ENCODE results near the gene DUSP16. TPM values are rescaled to one million over a fixed set of nuclear protein-coding genes. Genes with fewer than 3 reads are reported as not detected.

The DUSP16 gene
- total RNA-seq, 1 donor from 2014 or later = 26.1 TPM

DNA sequence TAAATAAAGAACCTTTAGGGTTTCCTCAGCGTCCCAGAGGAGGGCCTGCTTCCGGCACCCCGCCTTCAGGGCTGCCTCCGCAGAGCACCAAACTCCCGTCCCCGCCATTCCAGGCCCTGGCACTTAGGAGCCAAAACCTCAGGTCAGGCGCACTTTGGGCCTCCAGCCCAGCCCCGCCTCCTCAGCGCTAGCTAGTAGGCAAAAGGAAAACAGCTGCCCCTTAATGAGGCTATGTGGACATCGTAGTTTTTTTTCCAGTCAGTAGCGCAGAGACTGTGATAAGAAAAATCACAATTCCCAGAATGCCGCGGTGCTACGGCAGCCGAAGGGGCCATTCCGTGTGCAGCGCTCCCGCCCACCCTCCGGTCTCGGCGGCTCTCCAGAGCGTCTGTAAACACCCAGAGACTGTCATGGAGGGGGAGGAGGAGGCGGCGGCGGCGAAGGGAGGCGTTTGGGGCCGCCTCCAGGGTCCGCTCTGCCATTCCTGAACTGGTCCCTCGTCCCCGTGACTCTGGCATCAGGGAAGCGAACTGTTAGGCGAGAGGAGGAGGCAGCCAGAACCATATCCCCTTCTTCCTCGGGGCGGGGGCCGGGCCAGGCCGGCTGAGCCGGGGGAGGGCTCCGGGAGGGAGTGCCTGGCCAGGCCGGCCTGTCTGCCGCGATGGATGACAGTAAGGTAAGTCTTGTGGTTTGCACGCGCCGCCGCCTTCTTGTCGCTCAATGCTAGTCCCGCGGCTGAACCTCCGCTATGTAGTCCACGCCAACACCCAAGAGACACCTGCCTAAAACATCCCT is 49.0 kb upstream of the DUSP16 start, which contains the start of gene CREBL2:
TSS of gene CREBL2 (plus strand) at position 365 of the 795 bp plus-strand sequence. CDS start at position 662, 297 bp downstream.
- H3K9me3 Mint-ChIP-seq = no peaks in the 10 kb centered on the region
- TF ChIP-seq, protein P1, sequence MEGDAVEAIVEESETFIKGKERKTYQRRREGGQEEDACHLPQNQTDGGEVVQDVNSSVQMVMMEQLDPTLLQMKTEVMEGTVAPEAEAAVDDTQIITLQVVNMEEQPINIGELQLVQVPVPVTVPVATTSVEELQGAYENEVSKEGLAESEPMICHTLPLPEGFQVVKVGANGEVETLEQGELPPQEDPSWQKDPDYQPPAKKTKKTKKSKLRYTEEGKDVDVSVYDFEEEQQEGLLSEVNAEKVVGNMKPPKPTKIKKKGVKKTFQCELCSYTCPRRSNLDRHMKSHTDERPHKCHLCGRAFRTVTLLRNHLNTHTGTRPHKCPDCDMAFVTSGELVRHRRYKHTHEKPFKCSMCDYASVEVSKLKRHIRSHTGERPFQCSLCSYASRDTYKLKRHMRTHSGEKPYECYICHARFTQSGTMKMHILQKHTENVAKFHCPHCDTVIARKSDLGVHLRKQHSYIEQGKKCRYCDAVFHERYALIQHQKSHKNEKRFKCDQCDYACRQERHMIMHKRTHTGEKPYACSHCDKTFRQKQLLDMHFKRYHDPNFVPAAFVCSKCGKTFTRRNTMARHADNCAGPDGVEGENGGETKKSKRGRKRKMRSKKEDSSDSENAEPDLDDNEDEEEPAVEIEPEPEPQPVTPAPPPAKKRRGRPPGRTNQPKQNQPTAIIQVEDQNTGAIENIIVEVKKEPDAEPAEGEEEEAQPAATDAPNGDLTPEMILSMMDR (IDR thresholded peaks at IDR 0.05) = no peak
- TF ChIP-seq EZH2phosphoT487 (IDR thresholded peaks at IDR 0.05) (peak; percentile 30), EZH2 (IDR thresholded peaks at IDR 0.05) (no peak)
- Histone ChIP-seq H3K9ac (peak within 1 kb of the TSS; percentile 34), H3F3A (ENCODE audit: low read depth) (peaks cover 31% of the 10 kb centered on the region), H3K36me3 (no peaks in the 10 kb centered on the region), H2AFZ (replicated peaks) (peak within 1 kb of the TSS; percentile 81), H3K79me2 (ENCODE audit: low read depth) (peaks cover 32% of the 10 kb centered on the region), H3K4me3 (peak within 1 kb of the TSS; percentile 60), H3K4me2 (peak within 1 kb of the TSS; percentile 90), H3K9me3 (ENCODE audit: low read depth) (no peaks in the 10 kb centered on the region), H3K27ac (peak within 1 kb of the TSS; percentile 84), H4K20me1 (ENCODE audit: low read depth) (no peaks in the 10 kb centered on the region), H3K4me1 (peaks cover 18% of the 10 kb centered on the region), H3K27me3 (no peaks in the 10 kb centered on the region)
- H3K4me1 Mint-ChIP-seq = peaks cover 22% of the 10 kb centered on the region
- peak; percentile 95 for DNase-seq (ENCODE audit: low spot score)
- H3K27ac Mint-ChIP-seq = peak within 1 kb of the TSS; percentile 96
- H3K27me3 Mint-ChIP-seq (ENCODE audit: insufficient read depth, low read depth) = peaks cover 4% of the 10 kb centered on the region
- H3K36me3 Mint-ChIP-seq = peaks cover 2% of the 10 kb centered on the region
- H3K4me3 Mint-ChIP-seq = peak within 1 kb of the TSS; percentile 87

DNA sequence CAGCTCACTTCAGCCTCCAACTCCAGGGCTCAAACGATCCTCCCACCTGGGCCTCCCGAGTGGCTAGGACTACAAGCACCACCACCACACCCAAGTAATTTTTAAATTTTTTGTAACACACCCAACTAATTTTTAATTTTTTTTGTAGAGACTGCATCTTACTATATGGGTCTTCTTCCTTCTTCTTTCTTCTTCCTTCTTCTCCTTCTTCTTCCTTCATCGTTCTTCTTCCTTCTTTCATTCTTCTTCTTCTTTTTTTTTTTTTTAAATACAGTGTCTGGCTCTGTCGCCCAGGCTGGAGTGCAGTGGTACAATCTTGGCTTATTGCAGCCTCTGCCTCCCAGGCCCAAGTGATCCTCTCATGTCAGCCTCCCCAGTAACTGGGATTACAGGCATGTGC is 48.0 kb upstream of the DUSP16 start:
- H3K27me3 Mint-ChIP-seq (ENCODE audit: insufficient read depth, low read depth) = peaks cover 4% of the 10 kb centered on the region
- Histone ChIP-seq H3K79me2 (ENCODE audit: low read depth) (peaks cover 30% of the 10 kb centered on the region), H3K27ac (no peak overlapping the region), H3K9ac (no peak overlapping the region), H3F3A (ENCODE audit: low read depth) (peaks cover 29% of the 10 kb centered on the region), H3K36me3 (no peaks in the 10 kb centered on the region), H3K4me2 (no peak overlapping the region), H3K9me3 (ENCODE audit: low read depth) (no peaks in the 10 kb centered on the region), H3K4me3 (peak overlapping the region; percentile 60), H3K4me1 (peaks cover 16% of the 10 kb centered on the region), H3K27me3 (no peaks in the 10 kb centered on the region), H4K20me1 (ENCODE audit: low read depth) (no peaks in the 10 kb centered on the region), H2AFZ (replicated peaks) (no peak overlapping the region)
- no peaks in the 10 kb centered on the region for H3K9me3 Mint-ChIP-seq
- H3K4me1 Mint-ChIP-seq = peaks cover 16% of the 10 kb centered on the region
- H3K27ac Mint-ChIP-seq = no peak overlapping the region
- H3K4me3 Mint-ChIP-seq = peak overlapping the region; percentile 87
- no peak for TF ChIP-seq EZH2 (IDR thresholded peaks at IDR 0.05)
- TF ChIP-seq, protein P1 (IDR thresholded peaks at IDR 0.05) = no peak
- TF ChIP-seq EZH2phosphoT487 (IDR thresholded peaks at IDR 0.05) = no peak
- no peaks in the 10 kb centered on the region for H3K36me3 Mint-ChIP-seq
- no peak for DNase-seq (ENCODE audit: low spot score)

DNA sequence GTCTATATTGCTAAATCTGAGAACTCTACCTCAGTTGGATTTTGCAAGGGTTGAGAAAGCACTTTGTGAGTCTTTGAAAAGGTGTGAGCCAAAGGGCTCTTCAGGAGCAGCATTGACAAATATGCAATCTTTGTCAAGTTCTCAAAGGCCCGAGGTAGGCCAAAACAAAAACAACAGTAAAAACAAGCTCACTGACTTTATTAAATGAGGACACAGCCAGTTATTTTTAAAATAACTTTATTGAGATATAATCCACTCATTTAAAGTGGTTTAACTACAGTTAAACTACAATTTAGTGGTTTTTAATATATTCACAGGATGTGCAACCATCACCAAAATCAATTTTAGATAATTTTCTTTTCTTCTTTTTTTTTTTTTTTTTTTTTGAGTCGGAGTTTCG is 47.0 kb upstream of the DUSP16 start:
- Mint-ChIP-seq H3K27me3 (ENCODE audit: insufficient read depth, low read depth) (peaks cover 4% of the 10 kb centered on the region), H3K36me3 (no peaks in the 10 kb centered on the region), H3K4me3 (no peak overlapping the region), H3K9me3 (no peaks in the 10 kb centered on the region), H3K4me1 (peaks cover 16% of the 10 kb centered on the region), H3K27ac (no peak overlapping the region)
- no peak for DNase-seq (ENCODE audit: low spot score)
- peaks cover 21% of the 10 kb centered on the region for H3K79me2 ChIP-seq (ENCODE audit: low read depth)
- H2AFZ ChIP-seq (replicated peaks) = no peak overlapping the region
- no peak overlapping the region for H3K9ac ChIP-seq
- no peak overlapping the region for H3K4me3 ChIP-seq
- TF ChIP-seq, protein P1 (IDR thresholded peaks at IDR 0.05) = no peak
- TF ChIP-seq EZH2 (IDR thresholded peaks at IDR 0.05) (no peak), EZH2phosphoT487 (IDR thresholded peaks at IDR 0.05) (no peak)
- peaks cover 29% of the 10 kb centered on the region for H3F3A ChIP-seq (ENCODE audit: low read depth)
- H3K9me3 ChIP-seq (ENCODE audit: low read depth) = no peaks in the 10 kb centered on the region
- H3K4me2 ChIP-seq = no peak overlapping the region
- no peaks in the 10 kb centered on the region for H3K36me3 ChIP-seq
- H3K27me3 ChIP-seq = no peaks in the 10 kb centered on the region
- H3K27ac ChIP-seq = no peak overlapping the region
- H4K20me1 ChIP-seq (ENCODE audit: low read depth) = no peaks in the 10 kb centered on the region
- peaks cover 16% of the 10 kb centered on the region for H3K4me1 ChIP-seq

Measured in neural progenitor cell (in vitro differentiated cells).